Uterus (tissue), 4 donors: ENCODE results near the gene EGFL8. TPM values are rescaled to one million over a fixed set of nuclear protein-coding genes. Genes with fewer than 3 reads are reported as not detected.

Source experiments
- DNase-seq, 2 donors: peaks; one replicate each; pipeline ENCODE4 v3.0.0-alpha.2; 2019 to 2020
- H3K27ac ChIP-seq, 2 donors: fragments of 200-600 bp; sonication (generic); 1 replicate in 1 of 2; 2 replicates in 1 of 2; pipeline ENCODE4 v1.5.1; 2016 to 2018
- H3K27me3 ChIP-seq, 2 donors: fragments of 200-600 bp; sonication (generic); one replicate each; pipeline ENCODE4 v1.5.1; 2018 to 2019; ENCODE audit warnings: control low read depth in 1 of 2
- H3K36me3 ChIP-seq, 2 donors: fragments of 200-600 bp; sonication (generic); one replicate each; pipeline ENCODE4 v1.5.1; 2019; ENCODE audit warnings: control low read depth in 1 of 2
- H3K4me1 ChIP-seq, 2 donors: fragments of 200-600 bp; sonication (generic); one replicate each; pipeline ENCODE4 v1.5.1; 2018 to 2019; ENCODE audit warnings: control low read depth in 1 of 2
- H3K4me3 ChIP-seq, 2 donors: fragments of 200-600 bp; sonication (generic); 1 replicate in 1 of 2; 2 replicates in 1 of 2; pipeline ENCODE4 v1.5.1; 2018 to 2019; ENCODE audit warnings: mild to moderate bottlenecking in 1 of 2
- H3K9me3 ChIP-seq, 2 donors: fragments of 200-600 bp; sonication (generic); one replicate each; pipeline ENCODE4 v1.5.1; 2019; ENCODE audit warnings: control low read depth in 1 of 2
- CTCF ChIP-seq, 4 experiments: fragments of 200-600 bp in 2 of 4; fragments of 450-650 bp in 2 of 4; sonication (generic) in 2 of 4; IDR thresholded peaks; one replicate each; pipeline ENCODE4 v1.5.1; 2016 to 2019; ENCODE audit warnings: antibody characterized with exemption in 4 of 4, mild to moderate bottlenecking in 2 of 4, moderate library complexity in 1 of 4
- POLR2A ChIP-seq, 2 donors: fragments of 450-650 bp; IDR thresholded peaks; one replicate each; pipeline ENCODE4 v1.6.1; 2016; ENCODE audit warnings: antibody characterized with exemption in 2 of 2, mild to moderate bottlenecking in 1 of 2, moderate library complexity in 1 of 2
- intact Hi-C: fragments of 100-400 bp; cut with DNase I; formaldehyde crosslinking; loops from one replicate; pipeline ENCODE4 v1.15.1; 2023; ENCODE audit warnings: low total_unique reads
- total RNA-seq, 4 donors: library from RNA; depleted of rRNA in 3 of 4; stranded (reverse); fragments of >200 nt in 3 of 4; gene quantifications; one replicate each; pipeline versions ENCODE4 v1.1.0 to v1.2.4, GENCODE V29; 2014 to 2023
- donor health status: DM: yes; HTN: yes; CAD: no.

Gene EGFL8
- total RNA-seq, 4 donors from 2014 or later = 9.2 to 54.8 (median 20.2) TPM

GRCh38 chr6:32168807-32169591 is 4.6 kb downstream of the EGFL8 start:
- DNase-seq = no peak
- intact Hi-C loops = no loop called here
- Histone ChIP-seq H3K9me3 (no peaks in the 10 kb centered on the region), H3K36me3 (no peaks in the 10 kb centered on the region), H3K27ac (peak overlapping the region in 1 of 2 donors; percentile 6), H3K4me1 (no peaks in the 10 kb centered on the region), H3K4me3 (no peak overlapping the region), H3K27me3 (no peaks in the 10 kb centered on the region)
- TF ChIP-seq CTCF (IDR thresholded peaks at IDR 0.05) = no peak

GRCh38 chr6:32170294-32170693 is 5.9 kb downstream of the EGFL8 start:
- DNase-seq = no peak
- H3K36me3 ChIP-seq = no peaks in the 10 kb centered on the region
- intact Hi-C loops = loop anchor here (10.0 kb wide), 1 partner anchor 45 kb away; the partner anchor contains the start of gene ATF6B
- H3K27ac ChIP-seq = no peak overlapping the region
- H3K27me3 ChIP-seq = no peaks in the 10 kb centered on the region
- no peak overlapping the region for H3K4me3 ChIP-seq
- TF ChIP-seq POLR2A (IDR thresholded peaks at IDR 0.05) (no peak), CTCF (IDR thresholded peaks at IDR 0.05) (no peak)
- no peaks in the 10 kb centered on the region for H3K4me1 ChIP-seq
- no peaks in the 10 kb centered on the region for H3K9me3 ChIP-seq

GRCh38 chr6:32171234-32171633 is 6.8 kb downstream of the EGFL8 start:
- no peaks in the 10 kb centered on the region for H3K36me3 ChIP-seq
- TF ChIP-seq CTCF (IDR thresholded peaks at IDR 0.05) (no peak), POLR2A (IDR thresholded peaks at IDR 0.05) (no peak)
- H3K9me3 ChIP-seq = no peaks in the 10 kb centered on the region
- intact Hi-C loops = loop anchor here (10.0 kb wide), 1 partner anchor 46 kb away; the partner anchor contains the start of gene ATF6B
- H3K27me3 ChIP-seq = no peaks in the 10 kb centered on the region
- H3K4me3 ChIP-seq = no peak overlapping the region
- H3K4me1 ChIP-seq = no peaks in the 10 kb centered on the region
- H3K27ac ChIP-seq = no peak overlapping the region
- no peak for DNase-seq

- Histone ChIP-seq H3K9me3 (no peaks in the 10 kb centered on the region), H3K27ac (no peak overlapping the region), H3K4me1 (no peaks in the 10 kb centered on the region), H3K27me3 (no peaks in the 10 kb centered on the region), H3K4me3 (no peak overlapping the region), H3K36me3 (no peaks in the 10 kb centered on the region)
- TF ChIP-seq CTCF (IDR thresholded peaks at IDR 0.05) (no peak), POLR2A (IDR thresholded peaks at IDR 0.05) (no peak)
- no peak for DNase-seq
- intact Hi-C loops = loop anchor here (10.0 kb wide), 1 partner anchor 48 kb away; the partner anchor contains the start of gene ATF6B
Measured at GRCh38 chr6:32173051-32173727, 8.8 kb downstream of the EGFL8 start.

- H3K4me3 ChIP-seq = no peak overlapping the region
- H3K27me3 ChIP-seq = no peaks in the 10 kb centered on the region
- DNase-seq = no peak
- TF ChIP-seq CTCF (IDR thresholded peaks at IDR 0.05) (no peak), POLR2A (IDR thresholded peaks at IDR 0.05) (no peak)
- H3K27ac ChIP-seq = no peak overlapping the region
- H3K9me3 ChIP-seq = no peaks in the 10 kb centered on the region
- no peaks in the 10 kb centered on the region for H3K36me3 ChIP-seq
- peaks cover 5 to 6% of the 10 kb centered on the region in 2 donors for H3K4me1 ChIP-seq
- intact Hi-C loops = loop anchor here (10.0 kb wide), 1 partner anchor 50 kb away; the partner anchor contains the start of gene ATF6B
Measured at GRCh38 chr6:32174416-32174815, 10.0 kb downstream of the EGFL8 start.
